Measurements from ENCODE around the gene MAGEA11.

GRCh38 chrX:149716632-149717031, 4.8 kb downstream of the MAGEA11 start:
- TF ChIP-seq CTCF (IDR thresholded peaks at IDR 0.05; ENCODE audit: low read depth, low read length) (no peak), EZH2phosphoT487 (IDR thresholded peaks at IDR 0.05; ENCODE audit: low read depth) (no peak)
